Measurements from ENCODE around the gene PRKG1.

Gene PRKG1

GRCh38 chr10:52332815-52333214, 1258.5 kb downstream of the PRKG1 start:
- WGBS (ENCODE audit: extremely low coverage, insufficient coverage, insufficient read length): no CpG with 5 or more reads among the region's 5 CpGs
- Histone ChIP-seq H3K23ac (ENCODE audit: low read length) (no peak overlapping the region), H4K12ac (ENCODE audit: low read depth, low read length) (no peak overlapping the region)

GRCh38 chr10:52334595-52334994, 1260.3 kb downstream of the PRKG1 start:
- Histone ChIP-seq H3K9ac (ENCODE audit: low read length) (no peak overlapping the region), H2BK120ac (ENCODE audit: insufficient read depth, low read length, poor library complexity) (no peak overlapping the region), H3K18ac (ENCODE audit: low read length) (no peak overlapping the region), H2BK5ac (ENCODE audit: low read depth, low read length, poor library complexity) (no peak overlapping the region), H3K4me2 (ENCODE audit: low read length) (no peak overlapping the region), H3K79me2 (ENCODE audit: control insufficient read depth, insufficient read depth, low read length, poor library complexity) (no peaks in the 10 kb centered on the region), H2AK5ac (ENCODE audit: low read length) (no peak overlapping the region), H3K4me1 (ENCODE audit: control insufficient read depth in 1 of 2, insufficient read depth in 2 of 2, low read length in 2 of 2) (no peaks in the 10 kb centered on the region), H3K27me3 (ENCODE audit: insufficient read depth, low read length) (no peaks in the 10 kb centered on the region), H2BK12ac (ENCODE audit: low read length) (no peak overlapping the region), H4K91ac (ENCODE audit: low read depth, low read length) (no peak overlapping the region), H3K23ac (ENCODE audit: low read length) (no peak overlapping the region), H4K12ac (ENCODE audit: low read depth, low read length) (no peak overlapping the region), H3K9me3 (ENCODE audit: insufficient read depth, low read depth, low read length) (no peaks in the 10 kb centered on the region), H4K8ac (ENCODE audit: low read depth, low read length) (no peak overlapping the region), H3K4ac (ENCODE audit: low read depth, low read length) (no peak overlapping the region), H3K14ac (ENCODE audit: low read length) (no peak overlapping the region), H3K79me1 (ENCODE audit: low read length) (no peaks in the 10 kb centered on the region), H3K36me3 (ENCODE audit: control insufficient read depth in 1 of 2, insufficient read depth in 2 of 2, low read length in 2 of 2) (no peaks in the 10 kb centered on the region), H2AFZ (ENCODE audit: insufficient read depth, low read length, poor library complexity) (no peak overlapping the region), H3K27ac (ENCODE audit: low read depth, low read length) (no peak overlapping the region), H3K4me3 (ENCODE audit: low read depth, low read length) (no peak overlapping the region)
- no CpG with 5 or more reads among the region's 1 CpG for WGBS (ENCODE audit: extremely low coverage, insufficient coverage, insufficient read length)
- DNase-seq: no peak

More at GRCh38 chr10:52332815-52333214, 1258.5 kb downstream of the PRKG1 start:
- no peaks in the 10 kb centered on the region for H3K4me1 ChIP-seq (ENCODE audit: control insufficient read depth in 1 of 2, insufficient read depth in 2 of 2, low read length in 2 of 2)
- H2AFZ ChIP-seq (ENCODE audit: insufficient read depth, low read length, poor library complexity): no peak overlapping the region
- H3K79me2 ChIP-seq (ENCODE audit: control insufficient read depth, insufficient read depth, low read length, poor library complexity): no peaks in the 10 kb centered on the region
- H4K8ac ChIP-seq (ENCODE audit: low read depth, low read length): no peak overlapping the region
- H3K9ac ChIP-seq (ENCODE audit: low read length): no peak overlapping the region
- H3K4me3 ChIP-seq (ENCODE audit: low read depth, low read length): no peak overlapping the region
- H3K4ac ChIP-seq (ENCODE audit: low read depth, low read length): no peak overlapping the region
- H2BK5ac ChIP-seq (ENCODE audit: low read depth, low read length, poor library complexity): no peak overlapping the region
- H4K91ac ChIP-seq (ENCODE audit: low read depth, low read length): no peak overlapping the region
- H3K4me2 ChIP-seq (ENCODE audit: low read length): no peak overlapping the region
- H3K79me1 ChIP-seq (ENCODE audit: low read length): no peaks in the 10 kb centered on the region
- H2AK5ac ChIP-seq (ENCODE audit: low read length): no peak overlapping the region
- no peaks in the 10 kb centered on the region for H3K9me3 ChIP-seq (ENCODE audit: insufficient read depth, low read depth, low read length)
- H3K14ac ChIP-seq (ENCODE audit: low read length): no peak overlapping the region
- no peak overlapping the region for H2BK12ac ChIP-seq (ENCODE audit: low read length)
- no peak for DNase-seq
- H3K27ac ChIP-seq (ENCODE audit: low read depth, low read length): no peak overlapping the region
- no peak overlapping the region for H2BK120ac ChIP-seq (ENCODE audit: insufficient read depth, low read length, poor library complexity)
- H3K36me3 ChIP-seq (ENCODE audit: control insufficient read depth in 1 of 2, insufficient read depth in 2 of 2, low read length in 2 of 2): no peaks in the 10 kb centered on the region
- H3K27me3 ChIP-seq (ENCODE audit: insufficient read depth, low read length): no peaks in the 10 kb centered on the region
- H3K18ac ChIP-seq (ENCODE audit: low read length): no peak overlapping the region

- DNase-seq: no peak
- WGBS (ENCODE audit: extremely low coverage, insufficient coverage, insufficient read length): no CpG with 5 or more reads among the region's 1 CpG
- no peak overlapping the region for H2BK120ac ChIP-seq (ENCODE audit: insufficient read depth, low read length, poor library complexity)
These were observed 1261.4 kb downstream of the PRKG1 start for GRCh38 chr10:52335665-52336064.

GRCh38 chr10:52337225-52337624, 1262.9 kb downstream of the PRKG1 start:
- H3K14ac ChIP-seq (ENCODE audit: low read length): no peak overlapping the region
- H3K4me1 ChIP-seq (ENCODE audit: control insufficient read depth in 1 of 2, insufficient read depth in 2 of 2, low read length in 2 of 2): no peaks in the 10 kb centered on the region
- WGBS (ENCODE audit: extremely low coverage, insufficient coverage, insufficient read length): no CpG with 5 or more reads among the region's 1 CpG
- H3K18ac ChIP-seq (ENCODE audit: low read length): no peak overlapping the region
- H2BK12ac ChIP-seq (ENCODE audit: low read length): no peak overlapping the region
- no peak overlapping the region for H3K4ac ChIP-seq (ENCODE audit: low read depth, low read length)
- no peak overlapping the region for H2BK5ac ChIP-seq (ENCODE audit: low read depth, low read length, poor library complexity)
- no peak overlapping the region for H2BK120ac ChIP-seq (ENCODE audit: insufficient read depth, low read length, poor library complexity)
- H3K36me3 ChIP-seq (ENCODE audit: control insufficient read depth in 1 of 2, insufficient read depth in 2 of 2, low read length in 2 of 2): no peaks in the 10 kb centered on the region
- H3K79me1 ChIP-seq (ENCODE audit: low read length): no peaks in the 10 kb centered on the region
- no peak overlapping the region for H3K27ac ChIP-seq (ENCODE audit: low read depth, low read length)
- no peak overlapping the region for H3K9ac ChIP-seq (ENCODE audit: low read length)
- H4K12ac ChIP-seq (ENCODE audit: low read depth, low read length): no peak overlapping the region
- H4K91ac ChIP-seq (ENCODE audit: low read depth, low read length): no peak overlapping the region
- H3K4me3 ChIP-seq (ENCODE audit: low read depth, low read length): no peak overlapping the region
- H3K27me3 ChIP-seq (ENCODE audit: insufficient read depth, low read length): no peaks in the 10 kb centered on the region
- no peak overlapping the region for H3K23ac ChIP-seq (ENCODE audit: low read length)
- H2AK5ac ChIP-seq (ENCODE audit: low read length): no peak overlapping the region
- H3K4me2 ChIP-seq (ENCODE audit: low read length): no peak overlapping the region
- H3K9me3 ChIP-seq (ENCODE audit: insufficient read depth, low read depth, low read length): no peaks in the 10 kb centered on the region
- no peaks in the 10 kb centered on the region for H3K79me2 ChIP-seq (ENCODE audit: control insufficient read depth, insufficient read depth, low read length, poor library complexity)
- DNase-seq: no peak
- no peak overlapping the region for H2AFZ ChIP-seq (ENCODE audit: insufficient read depth, low read length, poor library complexity)
- H4K8ac ChIP-seq (ENCODE audit: low read depth, low read length): no peak overlapping the region

More at GRCh38 chr10:52335665-52336064, 1261.4 kb downstream of the PRKG1 start:
- no peak overlapping the region for H3K4me2 ChIP-seq (ENCODE audit: low read length)
- no peak overlapping the region for H2AK5ac ChIP-seq (ENCODE audit: low read length)
- no peaks in the 10 kb centered on the region for H3K9me3 ChIP-seq (ENCODE audit: insufficient read depth, low read depth, low read length)
- H3K27me3 ChIP-seq (ENCODE audit: insufficient read depth, low read length): no peaks in the 10 kb centered on the region
- no peaks in the 10 kb centered on the region for H3K79me2 ChIP-seq (ENCODE audit: control insufficient read depth, insufficient read depth, low read length, poor library complexity)
- H3K14ac ChIP-seq (ENCODE audit: low read length): no peak overlapping the region
- no peak overlapping the region for H3K9ac ChIP-seq (ENCODE audit: low read length)
- H3K27ac ChIP-seq (ENCODE audit: low read depth, low read length): no peak overlapping the region
- H4K91ac ChIP-seq (ENCODE audit: low read depth, low read length): no peak overlapping the region
- no peak overlapping the region for H2BK12ac ChIP-seq (ENCODE audit: low read length)
- no peak overlapping the region for H3K4me3 ChIP-seq (ENCODE audit: low read depth, low read length)
- no peak overlapping the region for H4K12ac ChIP-seq (ENCODE audit: low read depth, low read length)
- no peak overlapping the region for H3K23ac ChIP-seq (ENCODE audit: low read length)
- no peak overlapping the region for H3K4ac ChIP-seq (ENCODE audit: low read depth, low read length)
- H2AFZ ChIP-seq (ENCODE audit: insufficient read depth, low read length, poor library complexity): no peak overlapping the region
- no peaks in the 10 kb centered on the region for H3K4me1 ChIP-seq (ENCODE audit: control insufficient read depth in 1 of 2, insufficient read depth in 2 of 2, low read length in 2 of 2)
- no peak overlapping the region for H3K18ac ChIP-seq (ENCODE audit: low read length)
- H4K8ac ChIP-seq (ENCODE audit: low read depth, low read length): no peak overlapping the region
- no peak overlapping the region for H2BK5ac ChIP-seq (ENCODE audit: low read depth, low read length, poor library complexity)
- no peaks in the 10 kb centered on the region for H3K36me3 ChIP-seq (ENCODE audit: control insufficient read depth in 1 of 2, insufficient read depth in 2 of 2, low read length in 2 of 2)
- H3K79me1 ChIP-seq (ENCODE audit: low read length): no peaks in the 10 kb centered on the region

Measured in trophoblast cell (in vitro differentiated cells and primary cell).